ENCODE measurements around the gene DNM3. TPM values are rescaled to one million over a fixed set of nuclear protein-coding genes. Genes with fewer than 3 reads are reported as not detected.

The DNM3 gene
- total and polyA plus RNA-seq, 2 of the 8 experiments (the other 6 are each of a cell fraction or from before 2014, with no cell fraction given) = 2.0 to 8.5 TPM

- no peaks in the 10 kb centered on the region for H3K36me3 ChIP-seq (ENCODE audit: control insufficient read depth in 2 of 4, insufficient read depth in 4 of 4, low read length in 3 of 4)
- no peak overlapping the region for H3K27ac ChIP-seq (ENCODE audit: low read depth, low read length)
- FAIRE-seq (no peak), DNase-seq (ENCODE audit: low read depth in 1 of 2, low spot score in 2 of 2) (no peak)
- H2BK120ac ChIP-seq (replicated peaks; ENCODE audit: low read depth, low read length) = no peak overlapping the region
- no peak overlapping the region for H3K56ac ChIP-seq (replicated peaks; ENCODE audit: insufficient read length, low read depth, low read length)
- no peaks in the 10 kb centered on the region for H3K79me1 ChIP-seq (ENCODE audit: low read depth, low read length)
- H4K5ac ChIP-seq (ENCODE audit: insufficient read length, low read depth, low read length) = no peak overlapping the region
- no peaks in the 10 kb centered on the region for H3K79me2 ChIP-seq (ENCODE audit: control insufficient read depth in 1 of 2, insufficient read depth in 2 of 2, low read length in 2 of 2)
- no peaks in the 10 kb centered on the region for H4K20me1 ChIP-seq (replicated peaks in 1 of 2; ENCODE audit: control insufficient read depth in 1 of 2, insufficient read depth in 2 of 2, low read length in 2 of 2)
- no peak overlapping the region for H2BK20ac ChIP-seq (ENCODE audit: low read length)
- no peak overlapping the region for H4K91ac ChIP-seq (replicated peaks; ENCODE audit: insufficient read length, low read length)
- no peak overlapping the region for H3K4ac ChIP-seq (replicated peaks; ENCODE audit: insufficient read length, low read depth, low read length)
- H3K23ac ChIP-seq (ENCODE audit: insufficient read length) = no peak overlapping the region
- H2AK5ac ChIP-seq (ENCODE audit: low read depth, low read length) = no peak overlapping the region
- peaks cover 0 to 5% (median 0%) of the 10 kb centered on the region in 4 experiments; a peak in 1 of 7 replicates for H3K4me1 ChIP-seq (replicated peaks in 1 of 4; ENCODE audit: control insufficient read depth in 3 of 4, insufficient read depth in 4 of 4, low read length in 3 of 4)
- H2BK5ac ChIP-seq (ENCODE audit: low read depth, low read length) = no peak overlapping the region
- H2AFZ ChIP-seq (ENCODE audit: low read length) = no peak overlapping the region
- H3K9ac ChIP-seq (replicated peaks in 1 of 4; ENCODE audit: extremely low read depth in 1 of 4, low read depth in 3 of 4, low read length in 3 of 4) = no peak overlapping the region
- POLR2A ChIA-PET (ENCODE audit: partially characterized antibody) = no interaction called here
- no peak overlapping the region for H2BK12ac ChIP-seq (ENCODE audit: low read depth, low read length)
- no peak overlapping the region for H4K8ac ChIP-seq (ENCODE audit: extremely low read depth, insufficient read depth, low read length)
- H3K14ac ChIP-seq (ENCODE audit: insufficient read length) = no peak overlapping the region
- no peaks in the 10 kb centered on the region for H3K27me3 ChIP-seq (replicated peaks in 1 of 4; ENCODE audit: control insufficient read depth in 3 of 4, extremely low read depth in 1 of 4, insufficient read depth in 3 of 4, low read length in 3 of 4)
- no peaks in the 10 kb centered on the region for H3K9me3 ChIP-seq (ENCODE audit: insufficient read depth in 2 of 2, low read depth in 1 of 2, low read length in 1 of 2)
- no peak overlapping the region for H3K18ac ChIP-seq (ENCODE audit: extremely low read depth, low read length)
- WGBS, 2 experiments (ENCODE audit: extremely low coverage in 1 of 2, insufficient coverage in 1 of 2, insufficient read length in 1 of 2, insufficient replicate concordance in 2 of 2, low coverage in 1 of 2, low lambda C conversion rate in 2 of 2, missing lambda C conversion rate in 1 of 2) = 74% methylated on average over 1 of the region's 1 CpG; no CpG with 5 or more reads in 1 of the 2 experiments
- CTCF ChIA-PET (ENCODE audit: partially characterized antibody) = no interaction called here
- H2BK15ac ChIP-seq (ENCODE audit: low read length) = no peak overlapping the region
- H3K23me2 ChIP-seq (ENCODE audit: low read depth, low read length) = no peaks in the 10 kb centered on the region
- H3K4me3 ChIP-seq (ENCODE audit: extremely low read depth in 1 of 4, insufficient read depth in 2 of 4, low read depth in 3 of 4, low read length in 4 of 4) = no peak overlapping the region
- no peak overlapping the region for H3K4me2 ChIP-seq (ENCODE audit: insufficient read depth in 1 of 2, low read depth in 2 of 2, low read length in 2 of 2)
- TF ChIP-seq GABPA (IDR thresholded peaks at IDR 0.05; ENCODE audit: borderline replicate concordance, insufficient read depth, low read length) = no peak
Measured at GRCh38 chr1:172088256-172088655, 247.0 kb downstream of the DNM3 start.

Measured in H1 (cell line).